IMR-90 (cell line): ENCODE results near the gene KCNK10.

Source experiments
- CEBPB ChIP-seq: IDR thresholded peaks from 2 replicates; pipeline ENCODE4 v1.6.1; 2012; ENCODE audit warnings: low read depth, low read length, improper control_type of control experiment
- CHD1 ChIP-seq: IDR thresholded peaks from 2 replicates; pipeline ENCODE4 v1.6.1; 2012; ENCODE audit warnings: low read depth, low read length, improper control_type of control experiment
- CTCF ChIP-seq: conservative IDR thresholded peaks from 2 replicates; pipeline ENCODE4 v1.5.1; 2012; ENCODE audit warnings: mild to moderate bottlenecking, low read depth, low read length, improper control_type of control experiment
- FOS ChIP-seq: fragments of 150-350 bp; IDR thresholded peaks from 2 replicates; pipeline ENCODE4 v1.6.1; 2016; ENCODE audit warnings: low read depth, low read length
- MAFK ChIP-seq: IDR thresholded peaks from 2 replicates; pipeline ENCODE4 v1.6.1; 2012; ENCODE audit warnings: low read depth, low read length, improper control_type of control experiment
- MAZ ChIP-seq: IDR thresholded peaks from 2 replicates; pipeline ENCODE4 v1.6.1; 2012; ENCODE audit warnings: low read depth, mild to moderate bottlenecking, low read length, improper control_type of control experiment, moderate library complexity, borderline replicate concordance
- MXI1 ChIP-seq: IDR thresholded peaks from 2 replicates; pipeline ENCODE4 v1.6.1; 2012; ENCODE audit warnings: low read depth, mild to moderate bottlenecking, low read length, moderate library complexity, borderline replicate concordance
- POLR2A ChIP-seq: IDR thresholded peaks from 2 replicates; pipeline ENCODE4 v1.6.1; 2012; ENCODE audit warnings: mild to moderate bottlenecking, low read depth, low read length
- RAD21 ChIP-seq: IDR thresholded peaks from 2 replicates; pipeline ENCODE4 v1.6.1; 2012; ENCODE audit warnings: low read length, improper control_type of control experiment
- RFX5 ChIP-seq: IDR thresholded peaks from 2 replicates; pipeline ENCODE4 v1.8.0; 2012; ENCODE audit warnings: low read depth, mild to moderate bottlenecking, low read length, moderate library complexity
- USF2 ChIP-seq: fragments of 150-350 bp; IDR thresholded peaks from 2 replicates; pipeline ENCODE4 v1.6.1; 2017; ENCODE audit warnings: mild to moderate bottlenecking, antibody characterized with exemption, low read length, low read depth

- TF ChIP-seq CEBPB, result no peak
- TF ChIP-seq CTCF, result no peak
- TF ChIP-seq POLR2A, result no peak
- no peak for TF ChIP-seq RFX5
- TF ChIP-seq MXI1, result no peak
- no peak for TF ChIP-seq FOS
- TF ChIP-seq USF2, result no peak
- TF ChIP-seq RAD21, result no peak
- TF ChIP-seq MAZ, result no peak
- no peak for TF ChIP-seq CHD1
- TF ChIP-seq MAFK, result no peak
Measured at GRCh38 chr14:88255196-88255595, 67.9 kb downstream of the KCNK10 start.
